ENCODE measurements around the gene PGD. TPM values are rescaled to one million over a fixed set of nuclear protein-coding genes. Genes with fewer than 3 reads are reported as not detected.

Gene PGD
- total RNA-seq, 1 experiment from 2014 or later = 291 TPM

GRCh38 chr1:10402729-10403274 is 3.9 kb downstream of the PGD start:
- no peak overlapping the region for H3K27ac Mint-ChIP-seq

More at GRCh38 chr1:10402729-10403274, 3.9 kb downstream of the PGD start:
- no peak overlapping the region for H2BK120ac ChIP-seq (ENCODE audit: low read depth, low read length, poor library complexity, severe bottlenecking)
- H3T11ph ChIP-seq (ENCODE audit: low read length) = no peak overlapping the region
- no peak overlapping the region for H2AK5ac ChIP-seq (ENCODE audit: insufficient read length, low read length)
- H3K23me2 ChIP-seq (ENCODE audit: insufficient read length, low read depth, low read length, poor library complexity, severe bottlenecking) = peaks cover 16% of the 10 kb centered on the region
- H4K8ac ChIP-seq (replicated peaks; ENCODE audit: insufficient read length, low read depth, low read length) = no peak overlapping the region
- no peak overlapping the region for H3K27ac ChIP-seq (ENCODE audit: insufficient read length, low read depth, low read length)
- no peak overlapping the region for H3K56ac ChIP-seq (ENCODE audit: insufficient read length, low read depth, low read length)
- no peak overlapping the region for H4K91ac ChIP-seq (ENCODE audit: insufficient read length, low read depth, low read length)
- DNase-seq = no peak
- Mint-ChIP-seq H3K36me3 (ENCODE audit: insufficient read depth in 1 of 3, low read depth in 3 of 3) (peaks cover 54 to 83% (median 70%) of the 10 kb centered on the region in 3 experiments), H3K9me3 (no peaks in the 10 kb centered on the region; a peak in 1 of 5 replicates), H3K27me3 (ENCODE audit: low read depth) (no peaks in the 10 kb centered on the region; the same call in 1 of the 2 replicates), H3K4me1 (peaks cover 14% of the 10 kb centered on the region in 2 experiments), H3K4me3 (no peak overlapping the region)
- no peaks in the 10 kb centered on the region for H3K4me1 ChIP-seq (ENCODE audit: insufficient read depth, low read length)
- H3K27me3 ChIP-seq (ENCODE audit: insufficient read depth, low read length) = no peaks in the 10 kb centered on the region
- no peaks in the 10 kb centered on the region for H3K9me3 ChIP-seq (ENCODE audit: control insufficient read depth, low read depth, low read length)
- no peak for TF ChIP-seq CTCF (conservative IDR thresholded peaks at IDR 0.05)
- H2BK20ac ChIP-seq (ENCODE audit: low read depth, low read length, poor library complexity, severe bottlenecking) = no peak overlapping the region
- WGBS (ENCODE audit: extremely low coverage, insufficient read length, low lambda C conversion rate) = no CpG with 5 or more reads among the region's 9 CpGs
- no peak overlapping the region for H2AFZ ChIP-seq (ENCODE audit: low read length)
- no peak overlapping the region for H3K9ac ChIP-seq (ENCODE audit: extremely low read depth, insufficient read length, low read length)
- H3K4me2 ChIP-seq (ENCODE audit: insufficient read depth, insufficient read length, low read length) = no peak overlapping the region
- H2BK15ac ChIP-seq (ENCODE audit: low read depth, low read length) = no peak overlapping the region
- peaks cover 11% of the 10 kb centered on the region for H3K79me2 ChIP-seq (ENCODE audit: insufficient read depth, low read length)
- no peak overlapping the region for H4K5ac ChIP-seq (ENCODE audit: insufficient read length, low read depth, low read length)
- H2BK12ac ChIP-seq (ENCODE audit: insufficient read length, low read depth, low read length) = no peak overlapping the region
- no peaks in the 10 kb centered on the region for H4K20me1 ChIP-seq (ENCODE audit: control insufficient read depth, insufficient read depth, insufficient read length)
- no peak overlapping the region for H3K14ac ChIP-seq (ENCODE audit: insufficient read depth, low read length)
- H3K18ac ChIP-seq (ENCODE audit: insufficient read length, low read depth, low read length) = no peak overlapping the region
- H2BK5ac ChIP-seq (ENCODE audit: insufficient read length, low read length) = no peak overlapping the region
- H3K79me1 ChIP-seq (ENCODE audit: insufficient read depth, low read depth, low read length, poor library complexity, severe bottlenecking) = no peaks in the 10 kb centered on the region
- no peak overlapping the region for H3K4ac ChIP-seq (ENCODE audit: low read depth, low read length)
- H3K23ac ChIP-seq (ENCODE audit: insufficient read length, low read depth, low read length) = no peak overlapping the region
